Mucosa of descending colon (tissue), 3 donors: ENCODE results near the gene HSPA2. TPM values are rescaled to one million over a fixed set of nuclear protein-coding genes. Genes with fewer than 3 reads are reported as not detected.

Experiments used
- ATAC-seq: fragments of 200-7000 bp; cut with Tn5 transposase; one replicate; pipeline ENCODE4 v1.9.1; 2020; ENCODE audit warnings: mild to moderate bottlenecking, moderate library complexity
- DNase-seq, 3 donors: peaks; one replicate each; pipeline ENCODE4 v3.0.0-alpha.2; 2020
- H3K36me3 ChIP-seq: fragments of 200-600 bp; one replicate; pipeline ENCODE4 v1.8.0; 2021; ENCODE audit warnings: low read depth, mild to moderate bottlenecking
- H3K4me1 ChIP-seq: fragments of 200-600 bp; one replicate; pipeline ENCODE4 v1.8.0; 2021; ENCODE audit warnings: low read depth, mild to moderate bottlenecking
- H3K4me3 ChIP-seq: fragments of 200-600 bp; one replicate; pipeline ENCODE4 v1.8.0; 2021; ENCODE audit warnings: mild to moderate bottlenecking
- H3K9me3 ChIP-seq: fragments of 200-600 bp; one replicate; pipeline ENCODE4 v1.8.0; 2021; ENCODE audit warnings: mild to moderate bottlenecking
- intact Hi-C, 2 donors: fragments of 100-400 bp; cut with DNase I in 1 of 2; cut with micrococcal nuclease in 1 of 2; formaldehyde crosslinking; loops; one replicate each; pipeline versions ENCODE4 v1.11.0 to v1.11.1; 2022; cut with DNase I, micrococcal nuclease
- total RNA-seq, 3 donors: library from RNA; stranded (reverse); fragmentation: NEBNext Ultra II Directional in 2 of 3; extraction: Animal tissue kit (Norgen Biotek cat#: 25700) in 2 of 3; gene quantifications; one replicate each; pipeline versions ENCODE4 v1.2.1 to v1.2.4, GENCODE V29; 2021 to 2023
- TF ChIP-seq, protein P1 (sequence below): fragments of 200-600 bp; IDR thresholded peaks from one replicate; pipeline ENCODE4 v1.8.0; 2022; ENCODE audit warnings: antibody characterized with exemption, mild to moderate bottlenecking
- donor health status: DM: no; HTN: no; CAD: no; lungs with moderate emphysema.
- donor health status: DM: no; HTN: no; CAD: no.
- donor health status: DM: no; HTN: yes; CAD: no.

Gene HSPA2
- total RNA-seq, 3 donors from 2014 or later = 28.3 to 99.5 (median 58.2) TPM

DNA sequence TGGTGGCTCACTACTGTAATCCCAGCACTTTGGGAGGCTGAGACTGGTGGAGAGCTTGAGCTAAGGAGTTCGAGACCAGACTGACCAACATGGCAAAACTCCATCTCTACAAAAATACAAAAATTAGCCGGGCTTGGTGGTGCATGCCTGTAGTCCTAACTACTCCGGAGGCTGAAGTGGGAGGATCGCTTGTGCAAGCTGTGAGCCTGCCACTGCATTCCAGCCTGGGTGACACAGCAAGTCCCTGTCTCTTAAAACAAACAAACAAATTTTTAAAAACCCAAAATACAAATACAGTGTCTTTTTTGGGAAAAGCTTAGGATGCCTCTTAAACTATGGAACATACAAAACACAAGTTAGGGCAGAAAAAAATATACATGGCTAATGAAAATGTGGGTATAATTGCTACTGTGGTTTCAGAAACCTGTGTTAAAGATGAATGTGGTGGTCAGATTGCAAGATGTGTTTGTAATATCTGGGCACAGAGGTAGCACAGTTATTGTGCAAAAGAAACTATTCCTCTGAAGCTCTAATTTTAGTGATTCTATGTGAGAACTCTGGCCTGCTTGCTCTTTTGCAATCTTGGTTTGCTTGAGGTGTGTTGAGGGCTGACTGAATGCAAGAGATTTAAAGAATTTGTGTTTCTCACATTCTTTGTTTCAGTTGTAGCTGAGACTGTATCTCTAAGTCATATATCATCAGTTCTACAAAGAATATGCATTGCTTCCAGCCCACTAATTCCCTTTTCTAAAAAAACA is 3.9 kb upstream of the HSPA2 start:
- no peak for ATAC-seq
- intact Hi-C loops = no loop called here

GRCh38 chr14:64541261-64541971 is 875 bp downstream of the HSPA2 start:
- peaks cover 3% of the 10 kb centered on the region for H3K9me3 ChIP-seq

More for the DNA sequence above, 3.9 kb upstream of the HSPA2 start:
- no peak overlapping the region for H3K4me3 ChIP-seq
- H3K9me3 ChIP-seq = peaks cover 3% of the 10 kb centered on the region
- TF ChIP-seq, protein P1, sequence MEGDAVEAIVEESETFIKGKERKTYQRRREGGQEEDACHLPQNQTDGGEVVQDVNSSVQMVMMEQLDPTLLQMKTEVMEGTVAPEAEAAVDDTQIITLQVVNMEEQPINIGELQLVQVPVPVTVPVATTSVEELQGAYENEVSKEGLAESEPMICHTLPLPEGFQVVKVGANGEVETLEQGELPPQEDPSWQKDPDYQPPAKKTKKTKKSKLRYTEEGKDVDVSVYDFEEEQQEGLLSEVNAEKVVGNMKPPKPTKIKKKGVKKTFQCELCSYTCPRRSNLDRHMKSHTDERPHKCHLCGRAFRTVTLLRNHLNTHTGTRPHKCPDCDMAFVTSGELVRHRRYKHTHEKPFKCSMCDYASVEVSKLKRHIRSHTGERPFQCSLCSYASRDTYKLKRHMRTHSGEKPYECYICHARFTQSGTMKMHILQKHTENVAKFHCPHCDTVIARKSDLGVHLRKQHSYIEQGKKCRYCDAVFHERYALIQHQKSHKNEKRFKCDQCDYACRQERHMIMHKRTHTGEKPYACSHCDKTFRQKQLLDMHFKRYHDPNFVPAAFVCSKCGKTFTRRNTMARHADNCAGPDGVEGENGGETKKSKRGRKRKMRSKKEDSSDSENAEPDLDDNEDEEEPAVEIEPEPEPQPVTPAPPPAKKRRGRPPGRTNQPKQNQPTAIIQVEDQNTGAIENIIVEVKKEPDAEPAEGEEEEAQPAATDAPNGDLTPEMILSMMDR = no peak
- H3K36me3 ChIP-seq = peaks cover 3% of the 10 kb centered on the region
- no peak for DNase-seq
- no peaks in the 10 kb centered on the region for H3K4me1 ChIP-seq

DNA sequence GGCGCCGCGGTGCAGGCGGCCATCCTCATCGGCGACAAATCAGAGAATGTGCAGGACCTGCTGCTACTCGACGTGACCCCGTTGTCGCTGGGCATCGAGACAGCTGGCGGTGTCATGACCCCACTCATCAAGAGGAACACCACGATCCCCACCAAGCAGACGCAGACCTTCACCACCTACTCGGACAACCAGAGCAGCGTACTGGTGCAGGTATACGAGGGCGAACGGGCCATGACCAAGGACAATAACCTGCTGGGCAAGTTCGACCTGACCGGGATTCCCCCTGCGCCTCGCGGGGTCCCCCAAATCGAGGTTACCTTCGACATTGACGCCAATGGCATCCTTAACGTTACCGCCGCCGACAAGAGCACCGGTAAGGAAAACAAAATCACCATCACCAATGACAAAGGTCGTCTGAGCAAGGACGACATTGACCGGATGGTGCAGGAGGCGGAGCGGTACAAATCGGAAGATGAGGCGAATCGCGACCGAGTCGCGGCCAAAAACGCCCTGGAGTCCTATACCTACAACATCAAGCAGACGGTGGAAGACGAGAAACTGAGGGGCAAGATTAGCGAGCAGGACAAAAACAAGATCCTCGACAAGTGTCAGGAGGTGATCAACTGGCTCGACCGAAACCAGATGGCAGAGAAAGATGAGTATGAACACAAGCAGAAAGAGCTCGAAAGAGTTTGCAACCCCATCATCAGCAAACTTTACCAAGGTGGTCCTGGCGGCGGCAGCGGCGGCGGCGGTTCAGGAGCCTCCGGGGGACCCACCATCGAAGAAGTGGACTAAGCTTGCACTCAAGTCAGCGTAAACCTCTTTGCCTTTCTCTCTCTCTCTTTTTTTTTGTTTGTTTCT is 1.7 kb downstream of the HSPA2 start:
- TF ChIP-seq, protein P1 = no peak
- ATAC-seq (no peak), DNase-seq (peak in 2 of 3 donors; percentile 30 to 41)
- intact Hi-C loops = loop anchor here (5.0 to 10.0 kb wide), 2 partner anchors 93 to 95 kb away; no protein-coding TSS in a partner anchor
- no peak overlapping the region for H3K4me3 ChIP-seq
- peaks cover 3% of the 10 kb centered on the region for H3K9me3 ChIP-seq
- peaks cover 3% of the 10 kb centered on the region for H3K36me3 ChIP-seq
- no peaks in the 10 kb centered on the region for H3K4me1 ChIP-seq

More at GRCh38 chr14:64541261-64541971, 875 bp downstream of the HSPA2 start:
- intact Hi-C loops = loop anchor here (5.0 to 10.0 kb wide), 2 partner anchors 93 to 96 kb away; no protein-coding TSS in a partner anchor
- DNase-seq = peak; percentile 42 to 65 (median 58)
- Histone ChIP-seq H3K4me1 (no peaks in the 10 kb centered on the region), H3K4me3 (no peak overlapping the region), H3K36me3 (peaks cover 3% of the 10 kb centered on the region)
- TF ChIP-seq, protein P1 = no peak
- ATAC-seq = no peak

- intact Hi-C loops = loop anchor here (5.0 to 10.0 kb wide), 2 partner anchors 92 to 94 kb away; no protein-coding TSS in a partner anchor
- Histone ChIP-seq H3K9me3 (peaks cover 3% of the 10 kb centered on the region), H3K36me3 (peaks cover 3% of the 10 kb centered on the region), H3K4me3 (no peak overlapping the region), H3K4me1 (no peaks in the 10 kb centered on the region)
- DNase-seq = no peak
- no peak for ATAC-seq
- TF ChIP-seq, protein P1 = no peak
Observed at GRCh38 chr14:64542836-64543201, 2.3 kb downstream of the HSPA2 start.
